Heart left ventricle (tissue), 16 donors: ENCODE measurements around the gene ATP1B3. TPM values are rescaled to one million over a fixed set of nuclear protein-coding genes. Genes with fewer than 3 reads are reported as not detected.

Source experiments
- ATAC-seq, 4 donors: fragments of 200-7000 bp; cut with Tn5 transposase; one replicate each; pipeline ENCODE4 v1.9.1; 2020 to 2022; ENCODE audit warnings: moderate library complexity in 4 of 4, mild to moderate bottlenecking in 3 of 4, moderate number of reproducible peaks in 1 of 4
- DNase-seq, 5 donors: peaks; one replicate each; pipeline ENCODE4 v3.0.0-alpha.2; 2020
- H3K27ac ChIP-seq, 12 donors: fragments of 200-600 bp; sonication (generic) in 4 of 12; one replicate each; pipeline versions ENCODE4 v1.5.0 to v1.8.0; 2016 to 2022; ENCODE audit warnings: mild to moderate bottlenecking in 2 of 12
- H3K27me3 ChIP-seq, 9 donors: fragments of 200-600 bp; sonication (generic) in 2 of 9; one replicate each; pipeline versions ENCODE4 v1.5.1 to v1.8.0; 2016 to 2022; ENCODE audit warnings: mild to moderate bottlenecking in 3 of 9
- H3K36me3 ChIP-seq, 9 donors: fragments of 200-600 bp; sonication (generic) in 2 of 9; one replicate each; pipeline versions ENCODE4 v1.5.0 to v1.8.0; 2018 to 2022; ENCODE audit warnings: mild to moderate bottlenecking in 2 of 9
- H3K4me1 ChIP-seq, 12 donors: fragments of 200-600 bp; sonication (generic) in 4 of 12; one replicate each; pipeline versions ENCODE4 v1.5.0 to v1.8.0; 2016 to 2022; ENCODE audit warnings: mild to moderate bottlenecking in 3 of 12
- H3K4me3 ChIP-seq, 12 donors: fragments of 200-600 bp; sonication (generic) in 4 of 12; one replicate each; pipeline versions ENCODE4 v1.5.0 to v1.8.0; 2017 to 2022; ENCODE audit warnings: mild to moderate bottlenecking in 9 of 12, moderate library complexity in 4 of 12
- H3K9me3 ChIP-seq, 12 donors: fragments of 200-600 bp; sonication (generic) in 4 of 12; one replicate each; pipeline versions ENCODE4 v1.5.0 to v1.8.0; 2016 to 2022; ENCODE audit warnings: mild to moderate bottlenecking in 1 of 12
- POLR2A ChIP-seq, 2 donors: fragments of 450-650 bp; IDR thresholded peaks; one replicate each; pipeline ENCODE4 v1.6.1; 2017; ENCODE audit warnings: antibody characterized with exemption in 2 of 2, mild to moderate bottlenecking in 2 of 2, moderate library complexity in 2 of 2
- WGBS, 4 donors: extraction: QIAGEN DNeasy Blood & Tissue Kit in 2 of 4; methylation state at CpG; one replicate each; pipeline versions ENCODE4 v1.1.5 to v1.1.7; 2013 to 2018; 5-methylcytosine and 5-hydroxymethylcytosine counted together
- intact Hi-C, 10 donors: fragments of 100-400 bp; cut with DNase I; formaldehyde crosslinking; loops; one replicate each; pipeline versions ENCODE4 v1.11.1 to v1.14.2; 2022
- polyA plus RNA-seq, 2 donors: library from polyadenylated mRNA; stranded (reverse); fragments of 200-250 nt; gene quantifications; one replicate each; pipeline ENCODE4 v1.2.3, GENCODE V29; 2013
- total RNA-seq, 9 donors: library from RNA; depleted of rRNA in 2 of 9; stranded (reverse); fragments of >200 nt in 2 of 9; fragmentation: NEBNext Ultra II Directional in 3 of 9; extraction: Animal tissue kit (Norgen Biotek cat#: 25700) in 3 of 9; gene quantifications; one replicate each; pipeline versions ENCODE4 v1.1.0 to v1.2.4, GENCODE V29; 2016 to 2023
- TF ChIP-seq, protein P1 (sequence below), 12 donors: fragments of 200-600 bp; sonication (generic) in 4 of 12; IDR thresholded peaks; one replicate each; pipeline versions ENCODE4 v1.5.0 to v1.8.0; 2018 to 2022; ENCODE audit warnings: antibody characterized with exemption in 12 of 12, mild to moderate bottlenecking in 5 of 12
- donor health status: ischemic (EF 13 %, LVEDD 7.1; RV severe dilation, severe dysfunction).
- donor health status: healthy with polysubstance abuse.
- donor health status: DM: no; HTN: yes; CAD: no.
- donor health status: DM: no; HTN: no; CAD: no.
- donor health status: ischemic (EF 25% LVEDD 6.9; RV normal size, moderate dysfunction).
- donor health status: ischemic (EF 25% LVEDD 5.7; RV mildly dilated, moderate dysfunction).
- donor health status: healthy.
- donor health status: DM: yes; HTN: yes; CAD: no.
- donor health status: ischemic (EF 35%, LVEDD 5.7; RV mildly dilated, moderate dysfunction).
- donor health status: nonischemic (EF 11% LVEDD 7.7; RV severe dilation, severe dysfunction).
- donor health status: DM: yes; HTN: yes; CAD: no.
- donor health status: PGD.
- donor health status: ischemic (EF 29% LVEDD 5.4; RV normal size, mild dysfunction).
- donor health status: nonischemic (EF 23%, LVEDD 6.1; RV moderate dilation, normal function).

ATP1B3 gene
- total and polyA plus RNA-seq, 11 donors, result 19.1 to 90.0 (median 46.1) TPM

DNA sequence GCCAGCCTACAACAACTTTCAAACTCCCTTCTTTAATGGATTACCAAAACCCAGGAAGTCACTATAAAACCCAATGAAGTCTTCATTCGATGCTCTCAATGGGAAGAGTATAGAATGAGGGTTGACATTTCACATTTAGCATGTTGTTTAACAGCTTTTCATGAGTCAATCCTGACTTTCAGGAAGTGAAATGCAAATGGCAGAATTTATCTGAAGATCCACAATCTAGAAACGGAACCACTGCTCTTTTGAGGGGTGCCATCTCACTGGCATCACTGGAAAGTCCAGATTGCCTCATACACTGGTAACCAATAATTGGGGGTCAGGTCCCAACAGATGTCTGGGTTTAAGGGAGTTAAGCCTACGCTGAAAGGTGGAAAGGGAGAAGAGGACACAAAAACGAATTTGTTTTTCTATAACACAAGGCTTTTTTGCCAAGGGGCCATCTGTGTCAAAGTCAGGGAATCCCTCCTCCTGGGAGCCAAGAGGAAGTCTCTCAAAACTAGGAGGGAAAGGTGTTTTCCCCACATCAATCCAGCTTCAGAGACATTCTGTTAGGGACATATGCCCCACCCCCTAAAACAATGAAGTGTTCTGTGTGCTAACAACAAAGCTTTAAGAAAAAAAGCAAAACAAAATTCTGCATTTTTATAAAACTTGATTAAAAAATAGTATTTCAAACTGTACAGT, 12.0 kb upstream of the ATP1B3 start:
- no peaks in the 10 kb centered on the region for H3K36me3 ChIP-seq
- intact Hi-C loops, result loop anchor here in 1 of 10 donors (10.0 kb wide), 1 partner anchor 70 kb away; no protein-coding TSS in a partner anchor
- H3K27ac ChIP-seq, result peak overlapping the region in 2 of 12 donors; percentile 1 to 79
- no peak for TF ChIP-seq POLR2A (IDR thresholded peaks at IDR 0.05)
- TF ChIP-seq, protein P1, sequence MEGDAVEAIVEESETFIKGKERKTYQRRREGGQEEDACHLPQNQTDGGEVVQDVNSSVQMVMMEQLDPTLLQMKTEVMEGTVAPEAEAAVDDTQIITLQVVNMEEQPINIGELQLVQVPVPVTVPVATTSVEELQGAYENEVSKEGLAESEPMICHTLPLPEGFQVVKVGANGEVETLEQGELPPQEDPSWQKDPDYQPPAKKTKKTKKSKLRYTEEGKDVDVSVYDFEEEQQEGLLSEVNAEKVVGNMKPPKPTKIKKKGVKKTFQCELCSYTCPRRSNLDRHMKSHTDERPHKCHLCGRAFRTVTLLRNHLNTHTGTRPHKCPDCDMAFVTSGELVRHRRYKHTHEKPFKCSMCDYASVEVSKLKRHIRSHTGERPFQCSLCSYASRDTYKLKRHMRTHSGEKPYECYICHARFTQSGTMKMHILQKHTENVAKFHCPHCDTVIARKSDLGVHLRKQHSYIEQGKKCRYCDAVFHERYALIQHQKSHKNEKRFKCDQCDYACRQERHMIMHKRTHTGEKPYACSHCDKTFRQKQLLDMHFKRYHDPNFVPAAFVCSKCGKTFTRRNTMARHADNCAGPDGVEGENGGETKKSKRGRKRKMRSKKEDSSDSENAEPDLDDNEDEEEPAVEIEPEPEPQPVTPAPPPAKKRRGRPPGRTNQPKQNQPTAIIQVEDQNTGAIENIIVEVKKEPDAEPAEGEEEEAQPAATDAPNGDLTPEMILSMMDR (IDR thresholded peaks at IDR 0.05), result no peak
- DNase-seq, result no peak
- H3K27me3 ChIP-seq, result no peaks in the 10 kb centered on the region
- WGBS, 4 donors, result 75 to 83% (median 79%) methylated on average over 4 of the region's 4 CpGs
- no peak overlapping the region for H3K4me3 ChIP-seq
- H3K4me1 ChIP-seq, result peaks cover 0 to 41% (median 14%) of the 10 kb centered on the region in 12 donors
- ATAC-seq, result no peak
- H3K9me3 ChIP-seq, result no peaks in the 10 kb centered on the region

DNA sequence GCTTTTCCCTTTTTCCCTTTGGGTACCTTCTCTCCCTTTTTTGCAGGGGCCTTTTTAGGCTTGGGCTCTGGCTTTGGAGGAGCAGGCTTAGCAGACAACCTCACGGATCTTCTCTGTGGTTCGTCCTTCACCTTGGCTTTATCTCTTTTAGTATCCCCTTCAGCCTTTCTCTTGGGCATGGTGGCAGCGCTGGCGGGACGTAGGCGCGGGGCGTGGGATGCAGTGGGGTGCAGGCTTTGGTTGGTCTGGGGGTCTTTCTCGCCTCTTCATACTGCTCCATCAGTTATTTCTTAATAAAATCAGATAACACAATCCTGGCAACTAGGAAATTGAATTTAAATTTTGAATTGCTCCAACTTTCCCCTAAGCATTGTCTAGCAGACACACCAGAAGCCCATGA, 11.3 kb upstream of the ATP1B3 start:
- Histone ChIP-seq H3K27me3 (no peaks in the 10 kb centered on the region), H3K9me3 (no peaks in the 10 kb centered on the region), H3K4me1 (peaks cover 0 to 35% (median 10%) of the 10 kb centered on the region in 12 donors), H3K4me3 (no peak overlapping the region), H3K27ac (no peak overlapping the region), H3K36me3 (no peaks in the 10 kb centered on the region)
- no peak for TF ChIP-seq POLR2A (IDR thresholded peaks at IDR 0.05)
- TF ChIP-seq, protein P1 (IDR thresholded peaks at IDR 0.05), result no peak
- DNase-seq, result no peak
- intact Hi-C loops, result loop anchor here in 1 of 10 donors (10.0 kb wide), 1 partner anchor 70 kb away; no protein-coding TSS in a partner anchor
- ATAC-seq, result no peak
- 96 to 98% (median 96%) methylated on average over 9 of the region's 9 CpGs for WGBS, 4 donors

DNA sequence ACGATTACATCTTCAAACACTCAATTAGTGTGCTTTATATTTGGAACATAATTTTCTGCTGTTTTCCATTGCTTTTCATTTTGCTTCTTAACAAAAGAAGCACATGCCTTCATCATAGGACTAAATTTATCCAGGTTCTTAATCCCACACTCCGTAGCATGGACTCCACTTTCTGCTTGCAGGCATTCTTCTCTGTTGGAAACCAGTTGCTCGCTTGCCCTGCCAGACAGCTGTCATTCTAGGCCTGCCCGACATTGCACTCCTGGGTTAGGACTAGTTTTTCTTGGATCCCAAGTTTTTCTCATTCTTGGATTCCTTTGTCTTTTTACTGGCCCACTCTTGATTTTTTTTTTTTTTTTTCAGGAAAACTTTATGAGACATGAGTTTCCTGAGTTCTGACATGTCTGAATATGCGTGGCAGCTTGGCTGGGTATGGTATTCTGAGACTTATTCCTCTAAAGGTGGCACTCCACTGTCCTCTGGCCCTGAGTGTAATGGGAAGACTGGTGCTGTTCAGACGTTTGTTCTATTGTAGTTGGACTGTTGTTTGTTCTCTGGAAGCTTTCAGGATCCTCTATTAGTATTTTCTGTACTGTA, 6.3 kb upstream of the ATP1B3 start:
- DNase-seq, result no peak
- no peak for ATAC-seq
- TF ChIP-seq, protein P1 (IDR thresholded peaks at IDR 0.05), result no peak
- TF ChIP-seq POLR2A (IDR thresholded peaks at IDR 0.05), result no peak
- no peak overlapping the region for H3K27ac ChIP-seq
- no peaks in the 10 kb centered on the region for H3K27me3 ChIP-seq
- H3K4me1 ChIP-seq, result peaks cover 0 to 5% (median 3%) of the 10 kb centered on the region in 12 donors
- 80 to 88% (median 85%) methylated on average over 6 of the region's 6 CpGs for WGBS, 4 donors
- no peaks in the 10 kb centered on the region for H3K36me3 ChIP-seq
- intact Hi-C loops, result loop anchor here in 1 of 10 donors (10.0 kb wide), 1 partner anchor 295 kb away; no protein-coding TSS in a partner anchor
- peaks cover 0 to 6% (median 0%) of the 10 kb centered on the region in 12 donors for H3K9me3 ChIP-seq
- no peak overlapping the region for H3K4me3 ChIP-seq

DNA sequence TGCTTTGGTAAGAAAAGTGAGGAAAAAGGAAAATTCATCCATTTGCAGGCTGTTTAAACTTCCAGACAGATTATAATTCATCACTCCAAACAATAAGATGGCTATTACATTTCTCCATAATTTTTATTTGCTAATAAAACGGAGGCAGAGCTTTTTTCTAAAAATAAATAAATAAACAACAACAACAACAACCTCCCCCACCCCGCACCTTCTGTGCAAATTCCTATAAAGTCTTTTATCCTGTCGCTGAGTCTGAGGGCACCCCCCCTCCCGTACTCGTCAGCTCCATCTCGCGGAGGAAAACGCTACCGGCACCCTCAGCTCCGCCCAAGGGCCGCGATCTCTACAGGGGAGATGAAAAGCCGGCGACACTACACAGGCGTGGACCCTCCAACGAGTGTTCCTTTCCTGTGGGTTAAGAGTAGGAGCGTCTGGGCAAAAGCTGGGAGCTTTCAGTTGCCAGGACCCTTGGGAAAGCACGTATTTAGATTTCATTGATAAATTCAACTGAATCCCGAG, 1.0 kb upstream of the ATP1B3 start:
- whole genome bisulfite sequencing, 4 donors, result 0 to 1% (median 1%) methylated on average over 19 of the region's 19 CpGs
- Histone ChIP-seq H3K36me3 (no peaks in the 10 kb centered on the region), H3K4me1 (peaks cover 6 to 38% (median 19%) of the 10 kb centered on the region in 12 donors), H3K4me3 (peak overlapping the region; percentile 52 to 99 (median 90)), H3K27ac (peak overlapping the region; percentile 94 to 100 (median 99)), H3K9me3 (peaks cover 0 to 5% (median 0%) of the 10 kb centered on the region in 12 donors), H3K27me3 (no peaks in the 10 kb centered on the region)
- TF ChIP-seq, protein P1 (IDR thresholded peaks at IDR 0.05), result peak; percentile 77 to 96 (median 88)
- TF ChIP-seq POLR2A (IDR thresholded peaks at IDR 0.05), result no peak
- DNase-seq, result peak; percentile 87 to 90 (median 87)
- intact Hi-C loops, result loop anchor here in 7 of 10 donors (1.0 to 10.0 kb wide), 6 partner anchors 78 to 301 kb away; partner anchors contain the start of gene RNF7 (in 5 of the 7)
- ATAC-seq, result peak; percentile 88 to 96 (median 90)
